Epithelial cell of esophagus (primary cell): ENCODE results near the gene FRMD5.
A peak's percentile ranks its signal among the peaks of the same experiment; 100 is the strongest.

Experiments
- DNase-seq: peaks from one replicate; pipeline ENCODE4 v3.0.0; 2010; ENCODE audit warnings: low read depth
- H3K4me3 ChIP-seq: 2 replicates; pipeline ENCODE4 v1.5.1; 2011; ENCODE audit warnings: mild to moderate bottlenecking, low read length, control low read depth
- TF ChIP-seq, protein P1 (sequence below): IDR thresholded peaks from 2 replicates; pipeline ENCODE4 v1.5.1; 2011; ENCODE audit warnings: low read depth, mild to moderate bottlenecking, low read length, control low read depth, inconsistent platforms; ENCODE audit not compliant: insufficient read depth; ENCODE audit errors: missing control alignments

The FRMD5 gene

DNA sequence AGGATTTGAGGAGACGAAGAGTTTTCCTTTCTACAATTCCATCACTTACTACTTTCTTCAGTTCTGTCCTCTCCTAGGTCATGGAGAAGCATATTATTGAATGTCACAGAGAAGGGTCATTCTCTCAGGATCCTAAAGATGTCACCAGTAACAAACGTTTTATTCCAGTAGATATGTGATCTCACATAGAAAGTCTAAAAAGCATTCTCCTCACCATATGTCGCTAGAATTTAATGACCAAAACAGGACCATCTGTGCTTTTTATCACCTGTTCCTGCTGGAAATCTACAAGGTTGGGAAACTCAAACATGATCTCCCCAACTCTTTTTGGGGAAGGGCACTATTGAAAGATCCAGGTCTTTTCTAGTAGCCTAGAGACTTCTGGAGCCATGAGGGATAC, 24.0 kb upstream of the FRMD5 start:
- TF ChIP-seq, protein P1, sequence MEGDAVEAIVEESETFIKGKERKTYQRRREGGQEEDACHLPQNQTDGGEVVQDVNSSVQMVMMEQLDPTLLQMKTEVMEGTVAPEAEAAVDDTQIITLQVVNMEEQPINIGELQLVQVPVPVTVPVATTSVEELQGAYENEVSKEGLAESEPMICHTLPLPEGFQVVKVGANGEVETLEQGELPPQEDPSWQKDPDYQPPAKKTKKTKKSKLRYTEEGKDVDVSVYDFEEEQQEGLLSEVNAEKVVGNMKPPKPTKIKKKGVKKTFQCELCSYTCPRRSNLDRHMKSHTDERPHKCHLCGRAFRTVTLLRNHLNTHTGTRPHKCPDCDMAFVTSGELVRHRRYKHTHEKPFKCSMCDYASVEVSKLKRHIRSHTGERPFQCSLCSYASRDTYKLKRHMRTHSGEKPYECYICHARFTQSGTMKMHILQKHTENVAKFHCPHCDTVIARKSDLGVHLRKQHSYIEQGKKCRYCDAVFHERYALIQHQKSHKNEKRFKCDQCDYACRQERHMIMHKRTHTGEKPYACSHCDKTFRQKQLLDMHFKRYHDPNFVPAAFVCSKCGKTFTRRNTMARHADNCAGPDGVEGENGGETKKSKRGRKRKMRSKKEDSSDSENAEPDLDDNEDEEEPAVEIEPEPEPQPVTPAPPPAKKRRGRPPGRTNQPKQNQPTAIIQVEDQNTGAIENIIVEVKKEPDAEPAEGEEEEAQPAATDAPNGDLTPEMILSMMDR, result no peak
- DNase-seq, result no peak
- no peak overlapping the region for H3K4me3 ChIP-seq

DNA sequence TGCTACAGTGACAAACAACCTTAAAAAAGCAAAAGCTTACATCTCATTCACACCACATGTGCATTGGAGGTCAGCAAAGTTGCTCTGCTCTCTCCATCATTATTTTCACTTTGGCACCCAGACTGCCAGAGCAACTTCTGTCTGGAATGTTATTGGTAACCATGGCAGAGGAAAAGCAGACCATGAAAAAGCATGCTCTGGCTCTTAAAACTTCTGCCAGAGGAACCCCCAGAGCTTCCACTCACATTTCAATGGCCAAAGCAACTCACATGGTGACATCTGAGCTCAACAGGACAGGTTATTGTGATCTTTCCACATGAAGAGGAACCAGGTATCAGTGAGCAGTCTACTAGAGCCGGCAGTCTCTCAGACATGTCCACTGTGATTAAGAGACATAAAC, 21.9 kb upstream of the FRMD5 start:
- TF ChIP-seq, protein P1, result no peak
- no peak overlapping the region for H3K4me3 ChIP-seq
- no peak for DNase-seq

DNA sequence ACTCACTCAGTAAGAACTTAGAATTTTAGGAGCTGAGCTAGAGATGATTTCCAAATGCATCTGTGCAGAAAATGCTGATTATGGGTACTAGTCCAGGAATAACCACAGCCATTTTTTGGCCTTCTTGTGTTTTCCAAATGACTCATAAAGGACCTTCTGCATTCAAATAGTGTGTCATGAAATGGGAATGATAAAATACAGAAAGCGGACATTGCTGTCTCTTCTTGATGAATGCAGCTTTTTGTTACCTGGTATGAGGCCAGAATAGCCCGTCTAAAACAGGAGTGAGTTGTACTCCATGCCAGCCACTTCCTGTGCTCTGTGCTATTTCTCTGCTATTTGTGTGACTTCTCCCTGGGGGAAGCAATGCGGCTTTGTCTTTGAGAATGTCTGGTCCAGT, 20.5 kb upstream of the FRMD5 start:
- peak; percentile 73 for DNase-seq
- no peak overlapping the region for H3K4me3 ChIP-seq
- TF ChIP-seq, protein P1, result no peak

DNA sequence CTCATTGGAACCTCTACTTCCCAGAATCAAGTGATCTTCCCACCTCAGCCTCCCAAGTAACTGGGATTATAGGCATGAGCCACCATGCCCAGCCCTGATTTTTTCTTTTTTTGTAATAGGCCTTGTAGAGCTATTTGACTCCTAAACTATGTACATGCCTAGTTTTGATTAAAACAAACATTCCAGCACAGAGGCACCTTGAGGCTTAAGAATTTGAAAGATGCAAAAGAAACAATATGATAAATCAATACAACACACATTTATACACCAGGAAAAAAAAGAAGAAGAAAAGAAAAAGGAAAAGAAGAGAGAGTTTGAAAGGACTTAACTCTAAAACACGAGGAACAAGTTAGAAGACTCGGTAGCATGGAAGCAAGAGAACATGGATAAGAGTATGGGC, 13.9 kb upstream of the FRMD5 start:
- TF ChIP-seq, protein P1, result no peak
- DNase-seq, result no peak
- no peak overlapping the region for H3K4me3 ChIP-seq

DNA sequence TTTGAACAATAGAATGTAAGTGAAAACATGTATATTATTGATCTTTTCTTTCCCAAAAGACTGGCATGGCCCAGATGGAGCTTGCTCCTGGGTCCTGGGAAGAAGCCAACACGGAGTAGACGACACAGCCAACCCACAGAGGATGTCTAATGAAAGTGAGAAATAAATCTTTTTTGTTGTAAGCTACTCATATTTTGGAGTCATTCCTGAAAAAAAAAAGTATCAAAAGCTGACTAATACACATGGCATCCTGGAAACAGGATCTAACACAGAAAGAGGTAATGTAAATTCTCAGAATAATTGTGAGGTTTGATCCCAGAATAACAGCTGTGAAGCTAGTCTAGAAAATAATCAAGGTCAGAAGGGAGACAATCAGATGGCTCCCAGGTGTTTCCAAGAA, 12.6 kb upstream of the FRMD5 start:
- TF ChIP-seq, protein P1, result no peak
- no peak overlapping the region for H3K4me3 ChIP-seq
- peak; percentile 59 for DNase-seq

DNA sequence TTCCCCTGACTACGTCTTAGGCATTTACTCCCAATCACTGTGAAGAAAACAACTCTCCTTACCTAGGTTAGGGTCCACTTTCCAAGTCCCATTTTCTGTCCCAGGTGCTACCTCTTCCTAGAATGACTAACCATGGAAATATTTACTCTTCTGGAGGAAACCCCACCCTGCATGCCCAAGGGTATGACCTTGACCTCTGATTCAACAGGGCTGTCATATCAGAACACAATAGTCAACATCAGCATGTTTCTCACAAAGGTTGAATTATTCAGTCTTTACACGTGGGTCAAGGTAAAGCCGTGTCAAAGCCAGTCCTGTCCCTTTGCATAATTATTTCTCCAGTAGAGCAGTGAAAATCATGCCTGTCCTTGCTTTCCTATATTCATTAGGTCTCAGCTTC, 4.3 kb upstream of the FRMD5 start:
- TF ChIP-seq, protein P1, result no peak
- DNase-seq, result peak; percentile 27
- no peak overlapping the region for H3K4me3 ChIP-seq

DNA sequence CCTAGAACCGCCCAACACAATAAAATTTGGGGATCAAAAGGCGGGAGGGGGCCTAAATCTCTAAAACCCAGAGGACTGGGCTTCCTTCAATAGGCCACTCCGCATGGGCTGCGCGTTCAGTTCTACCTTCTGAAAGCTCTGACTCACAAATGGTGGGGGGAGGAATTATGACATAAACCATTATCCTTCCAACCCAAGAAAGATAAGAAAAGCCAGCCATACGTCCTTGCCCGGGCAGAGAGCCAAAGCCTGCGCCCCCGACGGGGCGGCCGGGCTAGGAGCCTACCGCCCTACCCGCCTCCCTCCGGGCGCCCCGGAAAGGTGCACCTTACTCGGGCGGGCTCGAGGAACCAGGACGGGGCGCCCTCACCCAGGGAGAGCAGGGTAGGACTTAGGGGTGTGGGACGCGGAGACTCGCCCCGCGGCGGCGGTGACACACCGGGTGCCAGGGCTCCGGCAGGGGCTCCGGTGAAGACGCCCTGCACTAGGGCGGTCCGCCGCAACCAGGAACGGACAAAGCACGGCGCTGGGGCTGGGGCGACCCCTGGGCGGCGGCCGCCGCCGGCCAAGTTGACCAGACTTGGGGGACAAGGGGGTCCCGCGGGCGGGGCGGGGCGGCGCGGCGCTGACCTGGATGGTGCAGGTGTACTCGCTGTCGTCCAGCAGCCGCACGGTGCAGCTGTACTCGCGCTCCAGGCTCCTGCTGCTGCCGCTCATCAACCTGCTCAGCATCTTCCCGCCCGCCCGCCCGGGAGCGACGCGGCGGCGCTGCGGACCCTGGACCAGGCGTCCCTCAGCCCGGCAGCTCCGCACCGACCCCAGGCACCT, 534 bp downstream of the FRMD5 start:
- DNase-seq, result peak; percentile 73
- TF ChIP-seq, protein P1, result no peak
- peak overlapping the region; percentile 53 for H3K4me3 ChIP-seq
